H1 (cell line): ENCODE results near the gene CDK7. TPM values are rescaled to one million over a fixed set of nuclear protein-coding genes. Genes with fewer than 3 reads are reported as not detected.

ENCODE experiments used
- CBX8 ChIP-seq: fragments of 300-800, 300-1000 bp; sonication (generic); IDR thresholded peaks from 2 replicates; pipeline ENCODE4 v1.7.1; 2016; ENCODE audit warnings: low read depth, low read length, borderline replicate concordance
- EGR1 ChIP-seq: IDR thresholded peaks from 2 replicates; pipeline ENCODE4 v1.6.1; 2011; ENCODE audit warnings: low read depth, low read length, borderline replicate concordance
- HDAC2 ChIP-seq, 2 experiments: fragments of 300-600 bp in 1 of 2; sonication (generic) in 1 of 2; IDR thresholded peaks; 2 replicates each; pipeline ENCODE4 v1.6.1; 2011 to 2012; ENCODE audit warnings: low read depth in 2 of 2, low read length in 2 of 2, mild to moderate bottlenecking in 2 of 2, moderate library complexity in 2 of 2, borderline replicate concordance in 1 of 2, inconsistent platforms in 1 of 2
- HDAC6 ChIP-seq: IDR thresholded peaks from one replicate; pipeline ENCODE4 v1.7.1; 2012; ENCODE audit warnings: low read depth, mild to moderate bottlenecking, inconsistent platforms, low read length, moderate library complexity
- JUND ChIP-seq: IDR thresholded peaks from 2 replicates; pipeline ENCODE4 v1.6.1; 2011; ENCODE audit warnings: mild to moderate bottlenecking, improper control_type of control experiment, low read length
- KDM1A ChIP-seq: fragments of 200-600, 300-600 bp; sonication (generic); IDR thresholded peaks from 2 replicates; pipeline ENCODE4 v1.7.1; 2016; ENCODE audit warnings: mild to moderate bottlenecking, low read length, borderline replicate concordance
- KDM5A ChIP-seq: fragments of 200-600 bp; IDR thresholded peaks from 2 replicates; pipeline ENCODE4 v1.7.1; 2012; ENCODE audit warnings: mild to moderate bottlenecking, low read length, inconsistent platforms, mixed read lengths
- PHF8 ChIP-seq: fragments of 200-600 bp; sonication (generic); conservative IDR thresholded peaks from 2 replicates; pipeline ENCODE4 v1.7.1; 2012; ENCODE audit warnings: low read depth, mild to moderate bottlenecking, inconsistent platforms, low read length, moderate library complexity
- POLR2A ChIP-seq, 2 experiments: IDR thresholded peaks; 1 replicate in 1 of 2; 2 replicates in 1 of 2; pipeline ENCODE4 v1.6.1; 2011; ENCODE audit warnings: low read depth in 2 of 2, low read length in 2 of 2, mild to moderate bottlenecking in 2 of 2; ENCODE audit errors: control extremely low read depth in 1 of 2
- POU5F1 ChIP-seq: IDR thresholded peaks from 2 replicates; pipeline ENCODE4 v1.6.1; 2011; ENCODE audit warnings: low read depth, mild to moderate bottlenecking, low read length, moderate library complexity
- RNF2 ChIP-seq: fragments of 200-900, 300-1000 bp; sonication (generic); IDR thresholded peaks from 2 replicates; pipeline ENCODE4 v1.7.1; 2016; ENCODE audit warnings: borderline replicate concordance, low read depth, mild to moderate bottlenecking, antibody characterized with exemption, low read length; ENCODE audit not compliant: poor library complexity, severe bottlenecking; ENCODE audit errors: missing control alignments
- SIN3A ChIP-seq, 2 experiments: IDR thresholded peaks in 1 of 2; conservative IDR thresholded peaks in 1 of 2; 2 replicates each; pipeline ENCODE4 v1.6.1; 2011 to 2012; ENCODE audit warnings: low read length in 2 of 2, improper control_type of control experiment in 1 of 2, low read depth in 1 of 2, mild to moderate bottlenecking in 1 of 2
- polyA plus RNA-seq, 7 experiments: library from polyadenylated mRNA; depleted of rRNA in 3 of 7; stranded (reverse) in 5 of 7; unstranded in 2 of 7; fragments of >200 nt in 5 of 7; fragments of 200-250 nt in 2 of 7; gene quantifications; 1 replicate in 5 of 7; 2 replicates in 1 of 7; 4 replicates in 1 of 7; pipeline versions ENCODE4 v1.2.1 to v1.2.3, GENCODE V29; 2011 to 2013; ENCODE audit warnings: missing spikeins in 2 of 7, mixed read lengths in 2 of 7
- total RNA-seq: library from RNA; stranded (reverse); fragmentation: NEBNext Ultra II Directional; extraction: Animal tissue kit (Norgen Biotek cat#: 25700); gene quantifications from 2 replicates; pipeline ENCODE4 v1.2.1, GENCODE V29; 2021
- TF ChIP-seq, protein P1 (sequence below): IDR thresholded peaks from 2 replicates; pipeline ENCODE4 v1.6.1; 2012; ENCODE audit warnings: low read length, inconsistent platforms

Gene CDK7
- total and polyA plus RNA-seq, 2 of the 8 experiments (the other 6 are each of a cell fraction or from before 2014, with no cell fraction given): 39.9 to 63.4 TPM

DNA sequence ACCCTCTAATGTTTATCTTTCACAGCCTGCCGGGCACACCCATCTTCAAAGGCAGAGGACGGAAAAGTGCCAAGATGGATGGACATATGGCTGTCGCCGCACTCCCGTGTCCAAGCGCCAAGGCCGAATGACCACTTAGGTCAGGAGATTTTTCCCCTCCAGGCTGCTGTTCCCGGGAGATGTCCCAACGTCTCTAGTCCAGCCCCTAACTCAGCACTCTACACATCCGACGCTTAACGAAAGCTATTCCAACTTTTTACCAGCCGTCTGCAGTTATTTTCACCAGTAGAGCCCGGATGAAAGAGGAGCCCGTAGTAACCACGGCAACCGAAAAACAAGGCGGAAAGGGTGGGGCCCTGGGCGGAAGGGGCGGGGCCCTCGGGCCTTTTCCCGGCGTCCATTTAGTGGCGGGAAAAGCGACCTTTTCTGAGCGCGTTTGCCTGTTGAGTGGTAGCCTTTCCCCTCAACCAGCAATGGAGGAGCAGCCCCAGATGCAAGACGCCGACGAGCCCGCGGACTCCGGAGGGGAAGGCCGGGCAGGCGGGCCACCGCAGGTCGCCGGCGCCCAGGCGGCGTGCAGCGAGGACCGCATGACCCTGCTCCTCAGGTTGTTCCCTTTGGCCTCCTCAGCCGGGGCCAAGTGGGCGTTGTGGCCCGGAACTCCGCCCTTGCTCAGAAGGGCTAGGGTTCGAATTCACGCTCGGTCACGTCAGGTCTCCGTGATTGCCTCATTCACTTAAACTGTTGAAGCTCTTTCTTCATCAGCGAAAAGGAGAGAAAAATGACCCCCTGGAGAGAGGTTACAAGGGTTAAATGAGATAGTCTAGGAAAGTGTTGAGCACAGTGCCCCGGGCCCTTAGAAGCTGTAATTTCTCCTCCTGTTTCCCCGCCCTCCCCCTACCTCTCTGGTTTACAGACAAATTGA is 45.3 kb upstream of the CDK7 start, which contains the start of gene CENPH (continued):
- TF ChIP-seq HDAC2 (IDR thresholded peaks at IDR 0.05; ENCODE audit: borderline replicate concordance in 1 of 2, low read depth in 2 of 2, low read length in 2 of 2): no peak
- no peak for TF ChIP-seq POU5F1
- no peak for TF ChIP-seq HDAC6
- TF ChIP-seq JUND: no peak
- no peak for TF ChIP-seq RNF2
- no peak for TF ChIP-seq CBX8
- peak; percentile 57 to 83; a peak in 2 of 4 replicates for TF ChIP-seq SIN3A (conservative IDR thresholded peaks at IDR 0.05 in 1 of 2, IDR thresholded peaks at IDR 0.05 in 1 of 2; ENCODE audit: low read depth in 1 of 2, low read length in 2 of 2)
- TF ChIP-seq KDM5A: no peak
- TF ChIP-seq, protein P1, sequence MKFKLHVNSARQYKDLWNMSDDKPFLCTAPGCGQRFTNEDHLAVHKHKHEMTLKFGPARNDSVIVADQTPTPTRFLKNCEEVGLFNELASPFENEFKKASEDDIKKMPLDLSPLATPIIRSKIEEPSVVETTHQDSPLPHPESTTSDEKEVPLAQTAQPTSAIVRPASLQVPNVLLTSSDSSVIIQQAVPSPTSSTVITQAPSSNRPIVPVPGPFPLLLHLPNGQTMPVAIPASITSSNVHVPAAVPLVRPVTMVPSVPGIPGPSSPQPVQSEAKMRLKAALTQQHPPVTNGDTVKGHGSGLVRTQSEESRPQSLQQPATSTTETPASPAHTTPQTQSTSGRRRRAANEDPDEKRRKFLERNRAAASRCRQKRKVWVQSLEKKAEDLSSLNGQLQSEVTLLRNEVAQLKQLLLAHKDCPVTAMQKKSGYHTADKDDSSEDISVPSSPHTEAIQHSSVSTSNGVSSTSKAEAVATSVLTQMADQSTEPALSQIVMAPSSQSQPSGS: no peak; the same call in 1 of the 2 replicates
- TF ChIP-seq PHF8: peak; percentile 99
- TF ChIP-seq EGR1: peak; percentile 12; the same call in 1 of the 2 replicates
- TF ChIP-seq POLR2A (IDR thresholded peaks at IDR 0.05; ENCODE audit: control extremely low read depth in 1 of 2, low read depth in 2 of 2, low read length in 2 of 2): peak; percentile 87 to 97
- peak; percentile 45; the same call in 1 of the 2 replicates for TF ChIP-seq KDM1A
